Muscle of back (tissue), 11 donors: Measurements from ENCODE around the gene ABCB4. TPM values are rescaled to one million over a fixed set of nuclear protein-coding genes. Genes with fewer than 3 reads are reported as not detected.
"Not testable (repeated sequence)": the region's sequence is repeated elsewhere in the genome, so short reads cannot be mapped to it uniquely, and the experiment has no call there.

Experiments
- DNase-seq, 3 donors: peaks; one replicate each; pipeline versions ENCODE4 v3.0.0 to v3.0.0-alpha.2; 2013
- polyA plus RNA-seq, 10 donors: library from polyadenylated mRNA; unstranded; fragments of 120-200 nt; gene quantifications; one replicate each; pipeline ENCODE4 v1.2.1, GENCODE V29; 2013; ENCODE audit not compliant: insufficient read length in 10 of 10

ABCB4 gene
- polyA plus RNA-seq, 10 donors, result 0.14 to 1.4 (median 0.34) TPM

DNA sequence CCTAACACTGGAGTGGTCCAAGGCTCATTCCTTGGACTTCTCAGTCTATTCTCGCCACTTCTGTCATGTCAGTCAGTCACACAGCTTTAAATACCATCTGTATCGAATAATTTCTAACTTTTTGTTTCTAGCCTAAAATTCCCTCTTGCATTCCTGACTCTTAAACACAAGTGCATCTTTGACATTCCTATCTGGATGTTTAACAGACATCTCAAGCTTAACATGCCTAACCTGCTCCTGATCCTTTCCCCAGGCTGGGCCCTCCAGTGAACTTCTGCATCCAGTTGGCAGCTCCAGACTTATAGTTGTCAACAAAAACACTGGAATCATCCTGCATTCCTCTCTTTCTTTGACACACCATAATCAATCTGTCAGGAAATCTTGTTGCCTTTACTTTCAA, 4.5 kb upstream of the ABCB4 start:
- no peak for DNase-seq

GRCh38 chr7:87476179-87476557, 688 bp upstream of the ABCB4 start:
- DNase-seq, result no peak

DNA sequence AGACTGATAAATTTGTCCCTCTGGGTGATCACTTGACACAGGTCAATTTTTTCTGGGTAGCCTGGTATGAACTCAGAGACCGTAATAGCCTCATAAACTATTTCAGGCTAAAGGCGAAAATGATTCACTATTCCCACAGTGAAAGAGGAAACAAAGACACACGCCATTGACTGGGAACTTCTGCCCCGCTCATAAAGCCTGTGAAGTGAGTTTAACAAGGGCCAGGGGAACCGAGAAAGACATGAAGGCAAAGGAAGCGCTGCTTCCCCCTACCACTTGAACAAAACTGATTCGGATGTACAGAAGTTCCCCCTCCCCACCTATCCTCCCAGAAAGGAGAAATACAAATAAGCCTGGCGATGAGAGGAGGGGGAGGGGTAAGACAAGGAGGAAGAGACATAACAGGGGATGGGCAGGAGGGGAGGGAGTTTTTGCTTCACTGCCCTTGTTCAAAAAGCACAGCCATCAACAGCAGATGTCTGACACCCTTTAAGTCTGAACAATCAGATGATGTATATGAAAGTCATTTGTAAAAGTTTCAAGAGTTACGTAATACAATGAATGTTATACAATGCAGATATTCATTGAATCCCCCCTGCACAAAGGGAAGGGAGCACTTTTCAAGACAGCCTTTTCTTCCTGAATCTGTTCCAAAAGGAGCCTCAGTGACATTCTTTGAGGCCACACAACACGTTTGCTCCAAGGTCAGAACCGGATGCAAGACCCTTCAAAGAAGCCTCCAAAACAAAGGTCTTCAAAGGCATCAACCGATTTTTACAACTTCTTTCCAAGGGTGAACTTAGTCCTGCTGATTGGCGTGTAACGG, 734 bp downstream of the ABCB4 start:
- DNase-seq, result peak; percentile 22 to 60 (median 29)

DNA sequence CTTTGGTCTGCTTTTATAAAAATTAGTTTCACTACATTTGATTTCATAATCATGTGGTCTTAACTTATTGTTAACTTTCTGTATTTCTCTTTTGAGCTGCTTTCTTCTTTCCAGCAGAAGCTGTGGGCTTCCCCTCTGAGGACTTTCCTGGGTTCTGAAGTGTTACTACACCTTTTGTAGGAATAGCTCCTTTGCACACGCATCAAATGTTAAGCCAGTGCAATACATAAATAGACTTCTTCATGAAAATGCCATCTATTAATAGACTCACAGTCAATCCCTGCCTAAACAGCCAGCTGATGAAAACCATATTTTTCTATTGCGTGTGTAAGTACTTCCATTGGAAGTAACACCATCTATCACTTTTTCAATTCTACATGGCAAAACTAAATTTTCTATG, 1.5 kb downstream of the ABCB4 start:
- peak in 1 of 3 donors; percentile 25 for DNase-seq

DNA sequence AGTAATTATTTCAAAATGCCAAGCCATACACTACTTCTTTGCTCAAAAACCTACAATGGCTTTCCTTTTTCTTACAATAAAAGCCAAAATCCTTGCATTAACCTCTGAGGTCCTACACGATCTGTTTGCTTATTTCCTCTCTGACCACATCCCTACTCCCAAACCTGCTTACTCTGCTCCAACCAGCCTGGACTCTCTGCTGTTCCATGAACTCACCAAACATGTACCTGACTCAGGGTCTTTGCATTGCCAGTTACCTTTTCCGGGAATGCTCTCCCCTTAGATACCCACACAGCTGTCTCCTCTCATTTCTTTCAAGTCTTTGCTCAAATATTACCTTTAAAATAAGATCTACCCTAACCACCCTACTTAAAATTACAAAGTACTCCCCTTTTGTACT, 2.3 kb downstream of the ABCB4 start:
- no peak for DNase-seq

- DNase-seq, result no peak
Observed at GRCh38 chr7:87471473-87471872, 4.0 kb downstream of the ABCB4 start.

GRCh38 chr7:87469204-87469603, 6.3 kb downstream of the ABCB4 start:
- DNase-seq, result not testable (repeated sequence)

GRCh38 chr7:87465534-87465880, 10.0 kb downstream of the ABCB4 start:
- not testable (repeated sequence) for DNase-seq

GRCh38 chr7:87464830-87465533, 10.5 kb downstream of the ABCB4 start:
- not testable (repeated sequence) for DNase-seq

GRCh38 chr7:87463982-87464381, 11.5 kb downstream of the ABCB4 start:
- DNase-seq, result no peak

DNA sequence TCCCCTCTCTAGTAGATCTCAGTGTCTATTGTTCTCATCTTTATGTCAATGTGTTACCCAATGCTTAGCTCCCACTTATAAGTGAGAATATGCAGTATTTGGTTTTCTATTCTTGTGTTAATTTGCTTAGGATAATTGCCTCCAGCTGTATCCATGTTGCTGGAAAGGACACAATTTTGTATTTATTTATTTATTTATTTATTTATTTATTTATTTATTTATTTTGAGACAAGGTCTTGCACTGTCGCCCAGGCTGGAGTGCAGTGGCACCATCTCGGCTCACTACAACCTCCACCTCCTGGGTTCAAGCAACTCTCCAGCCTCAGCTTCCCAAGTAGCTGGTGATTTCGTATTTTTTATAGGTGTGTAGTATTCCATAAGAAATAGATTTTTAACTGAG, 15.0 kb downstream of the ABCB4 start:
- DNase-seq, result not testable (repeated sequence)

DNA sequence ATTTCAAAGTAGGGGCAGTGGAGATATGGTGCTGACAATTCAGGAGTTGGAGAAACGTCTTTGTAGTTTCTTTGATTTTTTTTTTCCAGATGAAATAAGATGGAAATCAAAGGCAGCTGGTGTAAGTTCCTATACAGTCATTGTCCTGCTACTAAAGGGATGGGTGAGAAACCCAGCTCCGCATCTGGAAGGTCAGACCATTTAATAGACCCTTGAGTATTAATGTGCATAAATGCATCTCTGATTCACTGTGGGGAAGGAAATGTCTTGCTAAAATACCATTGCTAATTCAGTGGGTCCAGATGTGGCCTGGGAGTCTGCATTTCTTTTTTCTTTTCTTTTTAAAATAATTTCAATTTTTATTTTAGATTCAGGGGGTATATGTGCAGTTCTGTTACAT, 15.5 kb downstream of the ABCB4 start:
- DNase-seq, result no peak

- DNase-seq, result no peak
Observed at GRCh38 chr7:87458148-87458547, 17.3 kb downstream of the ABCB4 start.

DNA sequence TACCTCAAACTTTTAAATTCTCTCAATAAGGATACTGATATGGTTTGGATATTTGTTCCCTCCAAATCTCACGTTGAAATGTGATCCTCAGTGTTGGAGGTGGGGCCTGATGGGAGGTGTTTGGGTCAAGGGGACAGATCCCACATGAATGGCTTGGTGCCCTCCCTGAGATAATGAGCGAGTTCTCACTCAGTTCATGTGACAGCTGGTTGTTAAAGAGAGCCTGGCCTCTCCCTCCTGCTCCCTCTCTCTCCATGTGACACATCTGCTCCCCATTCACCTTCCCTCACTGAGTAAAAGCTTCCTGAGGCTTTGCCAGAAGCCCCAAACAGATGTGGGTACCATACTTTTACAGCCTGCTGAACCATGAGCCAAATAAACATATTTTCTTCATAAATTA, 19.2 kb downstream of the ABCB4 start:
- no peak for DNase-seq

GRCh38 chr7:87452279-87452678, 23.2 kb downstream of the ABCB4 start:
- no peak for DNase-seq

DNA sequence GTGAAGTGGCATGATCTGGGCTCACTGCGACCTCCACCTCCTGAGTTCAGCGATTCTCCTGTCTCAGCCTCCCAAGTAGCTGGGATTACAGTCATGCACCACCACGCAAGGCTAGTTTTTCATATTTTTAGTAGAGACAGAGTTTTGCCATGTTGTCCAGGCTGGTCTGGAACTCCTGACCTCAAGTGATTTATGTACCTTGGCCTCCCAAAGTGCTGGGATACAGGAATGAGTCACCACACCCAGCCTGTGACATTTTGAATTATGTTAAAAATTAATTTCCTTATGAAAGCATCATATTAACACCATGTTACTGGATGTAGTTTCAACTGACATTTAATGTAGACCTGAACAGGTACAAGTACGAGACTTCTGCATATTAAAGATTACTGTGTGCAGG, 24.3 kb downstream of the ABCB4 start:
- DNase-seq, result no peak

DNA sequence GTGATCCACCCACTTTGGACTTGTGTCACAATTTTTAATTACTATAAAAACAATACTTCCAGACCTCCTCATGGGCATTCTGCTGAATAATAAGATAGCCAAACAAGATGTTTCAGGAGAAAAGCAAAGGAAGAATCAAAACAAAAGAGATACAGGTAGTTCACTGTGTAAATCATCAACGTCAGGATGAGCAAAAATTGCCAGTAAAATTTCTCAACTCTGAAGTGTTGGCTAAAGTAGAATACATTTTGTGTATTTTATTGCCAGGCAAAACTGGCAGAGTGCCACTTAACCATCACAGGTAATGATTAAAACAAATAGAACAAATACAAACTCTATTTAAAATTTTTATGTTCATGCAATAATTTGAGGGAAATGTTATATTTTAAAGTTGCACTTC, 24.8 kb downstream of the ABCB4 start:
- no peak for DNase-seq

- DNase-seq, result no peak
Observed at GRCh38 chr7:87448388-87448787, 27.1 kb downstream of the ABCB4 start.

GRCh38 chr7:87447116-87447635, 28.3 kb downstream of the ABCB4 start:
- DNase-seq, result peak in 1 of 3 donors; percentile 7

DNA sequence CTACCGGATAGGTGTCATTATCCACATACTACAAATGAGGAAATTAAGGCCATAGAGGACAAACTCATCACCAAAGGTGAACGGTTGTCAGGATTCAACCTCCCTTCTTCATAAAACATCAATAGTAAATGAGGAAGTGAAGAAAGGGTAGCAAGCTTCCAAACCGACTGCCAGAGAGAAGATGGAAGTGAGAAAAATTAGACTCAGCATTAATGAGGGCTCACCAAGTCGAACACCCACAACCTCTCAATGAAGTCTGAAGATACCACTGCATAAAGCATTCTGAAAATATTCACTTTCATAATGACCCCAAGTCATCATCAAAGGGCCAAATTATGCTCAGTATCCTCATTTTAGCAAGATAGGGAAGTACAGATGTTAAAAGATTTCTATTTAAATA, 29.6 kb downstream of the ABCB4 start:
- DNase-seq, result peak in 1 of 3 donors; percentile 16

GRCh38 chr7:87435546-87435945, 39.9 kb downstream of the ABCB4 start:
- DNase-seq, result no peak

- DNase-seq, result no peak
Observed at GRCh38 chr7:87432536-87432935, 42.9 kb downstream of the ABCB4 start.

- peak in 1 of 3 donors; percentile 14 for DNase-seq
Observed at GRCh38 chr7:87427288-87427687, 48.2 kb downstream of the ABCB4 start.
